A549 (cell line): ENCODE measurements around the gene JPH2. TPM values are rescaled to one million over a fixed set of nuclear protein-coding genes. Genes with fewer than 3 reads are reported as not detected.

ENCODE experiments used
- ATAC-seq, 2 experiments: fragments of 200-7000 bp in 1 of 2; fragments of >200 bp in 1 of 2; cut with Nextera tagmentation in 1 of 2; cut with Tn5 transposase in 1 of 2; 3 replicates each; pipeline versions ENCODE4 v1.8.0 to v1.9.1; 2018 to 2020; ENCODE audit warnings: mild to moderate bottlenecking in 1 of 2, moderate library complexity in 1 of 2
- CTCF ChIA-PET: fragments of 300-600 bp; sonication (Branson Sonifier 250); formaldehyde crosslinking; extraction: SDS; loops from one replicate; lab custom pipeline; 2021; ENCODE audit warnings: antibody characterized with exemption, inconsistent platforms; lab: Yijun Ruan, JAX
- POLR2A ChIA-PET: fragments of 350-600 bp; formaldehyde crosslinking; extraction: SDS; loops from one replicate; lab custom pipeline; 2021; ENCODE audit warnings: antibody characterized with exemption, inconsistent platforms; lab: Yijun Ruan, JAX
- DNase-seq, 2 experiments: peaks; one replicate each; pipeline versions ENCODE4 v3.0.0 to v3.0.0-alpha.2; 2011 to 2016; ENCODE audit warnings: low read depth in 1 of 2, low spot score in 1 of 2
- FAIRE-seq: peaks from 2 replicates; lab custom pipeline; 2011; peaks lifted over from hg19 to GRCh38; lab: Jason Lieb, UNC
- H3K27ac ChIP-seq, 2 experiments: fragments of >200 bp; sonication (Bioruptor Twin); formaldehyde crosslinking; 3 replicates each; pipeline ENCODE4 v1.5.1; 2016 to 2017
- H3K4me1 ChIP-seq: fragments of >200 bp; sonication (Bioruptor Twin); formaldehyde crosslinking; 3 replicates; pipeline ENCODE4 v1.6.1; 2016
- H3K4me2 ChIP-seq: fragments of >200 bp; sonication (Bioruptor Twin); formaldehyde crosslinking; 3 replicates; pipeline ENCODE4 v1.6.1; 2016
- H3K4me3 ChIP-seq: fragments of >200 bp; sonication (Bioruptor Twin); formaldehyde crosslinking; 3 replicates; pipeline ENCODE4 v1.5.1; 2016
- H3K9me3 ChIP-seq: fragments of >200 bp; sonication (Bioruptor Twin); formaldehyde crosslinking; 3 replicates; pipeline ENCODE4 v1.6.1; 2016
- BHLHE40 ChIP-seq: IDR thresholded peaks from 2 replicates; pipeline ENCODE4 v1.6.1; 2012; ENCODE audit warnings: low read depth, low read length, inconsistent platforms
- CBX8 ChIP-seq: fragments of 200-600 bp; sonication (generic); IDR thresholded peaks from 2 replicates; pipeline ENCODE4 v1.6.1; 2016
- E2F6 ChIP-seq: IDR thresholded peaks from 2 replicates; pipeline ENCODE4 v1.6.1; 2012; ENCODE audit warnings: low read depth, borderline replicate concordance
- EP300 ChIP-seq, 2 experiments: fragments of >200 bp; sonication (Bioruptor Twin); formaldehyde crosslinking; IDR thresholded peaks; 2 replicates in 1 of 2; 3 replicates in 1 of 2; pipeline ENCODE4 v1.6.1; 2016 to 2017
- FOSB ChIP-seq: fragments of 250-450 bp; sonication (Bioruptor Pico); IDR thresholded peaks from 2 replicates; pipeline ENCODE4 v1.5.0; 2020; ENCODE audit warnings: mild to moderate bottlenecking, moderate library complexity
- HDAC2 ChIP-seq: fragments of 200-600 bp; sonication (generic); IDR thresholded peaks from 2 replicates; pipeline ENCODE4 v1.6.1; 2016
- KDM1A ChIP-seq: fragments of 200-600 bp; sonication (generic); IDR thresholded peaks from 2 replicates; pipeline ENCODE4 v1.6.1; 2016; ENCODE audit warnings: low read depth, mild to moderate bottlenecking
- KDM5A ChIP-seq: fragments of 200-600 bp; sonication (generic); IDR thresholded peaks from 2 replicates; pipeline ENCODE4 v1.6.1; 2016; ENCODE audit warnings: antibody characterized with exemption, mild to moderate bottlenecking
- MAFK ChIP-seq: fragments of 450-650 bp; IDR thresholded peaks from 2 replicates; pipeline ENCODE4 v1.6.1; 2014; ENCODE audit not compliant: partially characterized antibody
- NPAS2 ChIP-seq: fragments of 250-450 bp; sonication (Bioruptor Pico); IDR thresholded peaks from 2 replicates; pipeline ENCODE4 v1.8.0; 2022; ENCODE audit warnings: mild to moderate bottlenecking, moderate library complexity, borderline replicate concordance
- PHF8 ChIP-seq: fragments of 200-600 bp; sonication (generic); IDR thresholded peaks from 2 replicates; pipeline ENCODE4 v1.6.1; 2016; ENCODE audit warnings: low read depth, mild to moderate bottlenecking, antibody characterized with exemption, moderate library complexity, borderline replicate concordance
- POLR2A ChIP-seq: IDR thresholded peaks from 2 replicates; pipeline ENCODE4 v1.6.1; 2012; ENCODE audit warnings: mild to moderate bottlenecking, low read length
- RAD21 ChIP-seq, 2 experiments: fragments of >200 bp in 1 of 2; sonication (Bioruptor Twin) in 1 of 2; formaldehyde crosslinking in 1 of 2; IDR thresholded peaks in 1 of 2; conservative IDR thresholded peaks in 1 of 2; 2 replicates in 1 of 2; 3 replicates in 1 of 2; pipeline ENCODE4 v1.6.1; 2012 to 2018; ENCODE audit warnings: inconsistent platforms in 1 of 2
- SMC3 ChIP-seq: fragments of >200 bp; sonication (Bioruptor Twin); formaldehyde crosslinking; IDR thresholded peaks from 3 replicates; pipeline ENCODE4 v1.6.1; 2018; ENCODE audit warnings: inconsistent platforms
- SREBF2 ChIP-seq: fragments of 450-650 bp; IDR thresholded peaks from 2 replicates; pipeline ENCODE4 v1.6.1; 2014; ENCODE audit warnings: mild to moderate bottlenecking, moderate library complexity
- ZC3H11A ChIP-seq: fragments of 450-650 bp; IDR thresholded peaks from 2 replicates; pipeline ENCODE4 v1.6.1; 2014; ENCODE audit warnings: antibody characterized with exemption, mild to moderate bottlenecking
- ZSCAN20 ChIP-seq: fragments of 250-450 bp; sonication (Bioruptor Pico); IDR thresholded peaks from 2 replicates; pipeline ENCODE4 v1.8.0; 2022; ENCODE audit warnings: mild to moderate bottlenecking, moderate library complexity
- WGBS: methylation state at CpG from one replicate; pipeline ENCODE4 v1.1.6; 2017; ENCODE audit errors: missing lambda C conversion rate; 5-methylcytosine and 5-hydroxymethylcytosine counted together
- polyA plus RNA-seq, 4 experiments: library from polyadenylated mRNA; depleted of rRNA in 3 of 4; stranded (reverse); fragments of >200 nt; fragmentation: RNase III in 1 of 4; extraction: RNeasy Plus Mini Kit Qiagen cat#74134 plus additional on column Dnase treatment in 1 of 4; gene quantifications; 2 replicates in 3 of 4; 3 replicates in 1 of 4; pipeline ENCODE4 v1.2.3, GENCODE V29; 2011 to 2017
- TF ChIP-seq, protein P1 (sequence below): fragments of 250-450 bp; sonication (Bioruptor Pico); IDR thresholded peaks from 2 replicates; pipeline ENCODE4 v1.5.0; 2020; ENCODE audit warnings: low read depth, mild to moderate bottlenecking, moderate library complexity
- TF ChIP-seq, protein P2 (sequence below): fragments of >200 bp; sonication (Bioruptor Twin); formaldehyde crosslinking; IDR thresholded peaks from 3 replicates; pipeline ENCODE4 v1.5.1; 2016
- TF ChIP-seq, protein P3 (sequence below): fragments of 150-350 bp; IDR thresholded peaks from 2 replicates; pipeline ENCODE4 v1.6.1; 2014; ENCODE audit warnings: low read depth, mild to moderate bottlenecking, low read length

Gene JPH2
- polyA plus RNA-seq, 2 of the 4 experiments (the other 2 are of a cell fraction), result 0.83 to 3.3 TPM

DNA sequence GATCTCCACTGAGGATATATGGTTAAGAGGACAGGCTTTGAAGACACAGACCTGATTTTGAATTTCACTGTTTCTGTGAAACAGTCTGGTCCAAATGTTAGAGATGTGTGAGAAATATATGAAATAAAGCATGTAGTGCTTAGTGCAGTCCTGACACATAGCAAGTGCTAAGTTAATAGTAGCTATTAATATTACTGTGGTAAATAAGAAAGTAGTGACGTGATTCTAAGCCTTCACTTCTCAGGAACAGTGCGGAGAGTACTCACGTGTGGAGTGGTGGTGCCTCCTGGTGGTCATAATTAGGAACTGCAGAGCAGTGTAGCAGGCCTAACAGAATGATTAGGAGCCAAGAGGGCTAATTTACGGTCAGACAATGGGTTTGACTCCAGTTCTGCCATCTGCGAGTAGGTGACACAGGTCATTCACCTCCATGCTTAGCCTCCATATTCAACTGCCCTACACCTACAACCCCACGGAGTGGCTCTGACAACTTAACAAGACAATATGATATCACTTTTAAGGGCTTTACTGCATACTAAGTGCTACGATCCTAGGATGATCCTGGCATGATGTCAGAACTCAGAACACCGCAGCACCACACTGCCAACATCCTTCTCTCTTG, 106.2 kb downstream of the JPH2 start:
- CTCF ChIA-PET, result interaction anchor here (0.6 to 9.2 kb wide), 79 partner anchors 8 to 640 kb away, joined by 3 to 210 read pairs (median 4); partner anchors contain the start of gene SGK2

DNA sequence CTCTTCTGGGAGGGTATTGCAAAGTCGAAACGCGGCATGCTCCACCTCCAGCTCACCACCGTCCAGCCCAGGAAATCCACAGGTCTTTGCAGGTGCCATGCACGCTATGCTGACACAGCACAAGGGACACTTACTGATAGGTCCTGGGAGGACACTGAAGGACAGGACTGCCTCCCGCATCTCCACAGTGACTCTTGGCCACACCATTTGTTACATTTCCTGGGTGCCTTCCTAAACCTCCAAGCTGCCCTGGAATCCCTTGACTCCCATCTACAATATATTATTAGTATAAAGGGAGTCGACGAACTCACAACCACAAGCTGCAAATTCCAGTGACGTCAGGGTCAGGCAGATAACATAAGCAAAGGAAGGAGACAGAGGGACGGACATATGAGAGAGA, 106.9 kb downstream of the JPH2 start:
- no peak overlapping the region; the same call in 2 of the 3 replicates for H3K4me2 ChIP-seq
- H3K27ac ChIP-seq, result no peak overlapping the region
- H3K9me3 ChIP-seq, result no peaks in the 10 kb centered on the region
- POLR2A ChIA-PET, result no interaction called here
- ATAC-seq (no peak), FAIRE-seq (no peak)
- no peak overlapping the region for H3K4me3 ChIP-seq
- H3K4me1 ChIP-seq, result no peaks in the 10 kb centered on the region
- 80% methylated on average over 10 of the region's 10 CpGs for WGBS
- TF ChIP-seq EP300 (IDR thresholded peaks at IDR 0.05) (no peak), KDM1A (no peak), POLR2A (no peak), CBX8 (no peak), ZC3H11A (no peak), SREBF2 (no peak), MAFK (peak; percentile 52), KDM5A (no peak)
- TF ChIP-seq, protein P1, sequence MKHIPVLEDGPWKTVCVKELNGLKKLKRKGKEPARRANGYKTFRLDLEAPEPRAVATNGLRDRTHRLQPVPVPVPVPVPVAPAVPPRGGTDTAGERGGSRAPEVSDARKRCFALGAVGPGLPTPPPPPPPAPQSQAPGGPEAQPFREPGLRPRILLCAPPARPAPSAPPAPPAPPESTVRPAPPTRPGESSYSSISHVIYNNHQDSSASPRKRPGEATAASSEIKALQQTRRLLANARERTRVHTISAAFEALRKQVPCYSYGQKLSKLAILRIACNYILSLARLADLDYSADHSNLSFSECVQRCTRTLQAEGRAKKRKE (CRISPR knock-in tag), result no peak
- TF ChIP-seq, all 56 proteins: peak for 1
- CTCF ChIA-PET, result interaction anchor here (0.6 to 9.2 kb wide), 74 partner anchors 8 to 639 kb away, joined by 3 to 210 read pairs (median 4); partner anchors contain the start of gene SGK2
- DNase-seq, result no peak

More for the DNA sequence above, 106.2 kb downstream of the JPH2 start:
- FAIRE-seq, result no peak
- peak; percentile 77 to 85 for DNase-seq
- peak overlapping the region; percentile 36; the same call in 1 of the 3 replicates for H3K4me2 ChIP-seq
- H3K27ac ChIP-seq, result peak overlapping the region in 1 of 2 experiments; percentile 16; a peak in 1 of 6 replicates
- POLR2A ChIA-PET, result no interaction called here
- ATAC-seq, result peak; percentile 91 to 98
- WGBS, result 21% methylated on average over 8 of the region's 8 CpGs
- no peak overlapping the region for H3K4me3 ChIP-seq
- H3K9me3 ChIP-seq, result no peaks in the 10 kb centered on the region
- TF ChIP-seq FOSB (CRISPR knock-in tag) (no peak), ZSCAN20 (no peak), RAD21 (conservative IDR thresholded peaks at IDR 0.05 in 1 of 2, IDR thresholded peaks at IDR 0.05 in 1 of 2) (peak; percentile 98 to 99), BHLHE40 (0 out of 2 replicates have a peak, but pooled peaks have one; percentile 14), EP300 (IDR thresholded peaks at IDR 0.05) (no peak), HDAC2 (no peak), E2F6 (no peak), SMC3 (peak; percentile 99)
- TF ChIP-seq, protein P1 (CRISPR knock-in tag), result no peak
- TF ChIP-seq, protein P2, sequence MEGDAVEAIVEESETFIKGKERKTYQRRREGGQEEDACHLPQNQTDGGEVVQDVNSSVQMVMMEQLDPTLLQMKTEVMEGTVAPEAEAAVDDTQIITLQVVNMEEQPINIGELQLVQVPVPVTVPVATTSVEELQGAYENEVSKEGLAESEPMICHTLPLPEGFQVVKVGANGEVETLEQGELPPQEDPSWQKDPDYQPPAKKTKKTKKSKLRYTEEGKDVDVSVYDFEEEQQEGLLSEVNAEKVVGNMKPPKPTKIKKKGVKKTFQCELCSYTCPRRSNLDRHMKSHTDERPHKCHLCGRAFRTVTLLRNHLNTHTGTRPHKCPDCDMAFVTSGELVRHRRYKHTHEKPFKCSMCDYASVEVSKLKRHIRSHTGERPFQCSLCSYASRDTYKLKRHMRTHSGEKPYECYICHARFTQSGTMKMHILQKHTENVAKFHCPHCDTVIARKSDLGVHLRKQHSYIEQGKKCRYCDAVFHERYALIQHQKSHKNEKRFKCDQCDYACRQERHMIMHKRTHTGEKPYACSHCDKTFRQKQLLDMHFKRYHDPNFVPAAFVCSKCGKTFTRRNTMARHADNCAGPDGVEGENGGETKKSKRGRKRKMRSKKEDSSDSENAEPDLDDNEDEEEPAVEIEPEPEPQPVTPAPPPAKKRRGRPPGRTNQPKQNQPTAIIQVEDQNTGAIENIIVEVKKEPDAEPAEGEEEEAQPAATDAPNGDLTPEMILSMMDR, result peak; percentile 96
- TF ChIP-seq, all 56 proteins: peak for 4
- no peaks in the 10 kb centered on the region for H3K4me1 ChIP-seq

DNA sequence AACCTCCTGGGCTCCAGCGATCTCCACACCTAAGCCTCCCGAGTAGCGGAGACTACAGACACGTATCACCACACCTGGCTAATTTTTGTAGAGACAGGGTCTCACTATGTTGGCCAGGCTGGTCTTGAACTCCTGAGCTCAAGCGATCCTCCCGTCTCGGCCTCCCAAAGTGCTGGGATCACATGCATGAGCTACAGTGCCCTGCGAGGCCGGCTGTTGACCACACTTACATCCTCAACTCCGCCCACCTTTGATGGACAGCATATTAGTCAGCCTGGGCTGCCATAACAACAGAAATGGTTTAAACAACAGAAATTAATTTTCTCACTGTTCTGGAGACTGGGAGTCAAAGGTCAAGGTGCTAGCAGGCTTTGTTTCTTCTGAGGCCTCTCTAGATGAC, 107.7 kb downstream of the JPH2 start:
- 87% methylated on average over 10 of the region's 10 CpGs for WGBS
- no peaks in the 10 kb centered on the region for H3K9me3 ChIP-seq
- ChIA-PET POLR2A (no interaction called here), CTCF (interaction anchor here (0.6 to 9.2 kb wide), 8 partner anchors 22 to 541 kb away, joined by 3 to 210 read pairs (median 4); no protein-coding TSS in a partner anchor)
- no peak for ATAC-seq
- H3K4me1 ChIP-seq, result peaks cover 6% of the 10 kb centered on the region; the same call in 2 of the 3 replicates
- no peak overlapping the region for H3K4me3 ChIP-seq
- no peak for DNase-seq
- TF ChIP-seq SREBF2 (no peak), PHF8 (no peak), NPAS2 (CRISPR knock-in tag) (no peak), RAD21 (conservative IDR thresholded peaks at IDR 0.05 in 1 of 2, IDR thresholded peaks at IDR 0.05 in 1 of 2) (no peak), HDAC2 (no peak)
- TF ChIP-seq, protein P3, sequence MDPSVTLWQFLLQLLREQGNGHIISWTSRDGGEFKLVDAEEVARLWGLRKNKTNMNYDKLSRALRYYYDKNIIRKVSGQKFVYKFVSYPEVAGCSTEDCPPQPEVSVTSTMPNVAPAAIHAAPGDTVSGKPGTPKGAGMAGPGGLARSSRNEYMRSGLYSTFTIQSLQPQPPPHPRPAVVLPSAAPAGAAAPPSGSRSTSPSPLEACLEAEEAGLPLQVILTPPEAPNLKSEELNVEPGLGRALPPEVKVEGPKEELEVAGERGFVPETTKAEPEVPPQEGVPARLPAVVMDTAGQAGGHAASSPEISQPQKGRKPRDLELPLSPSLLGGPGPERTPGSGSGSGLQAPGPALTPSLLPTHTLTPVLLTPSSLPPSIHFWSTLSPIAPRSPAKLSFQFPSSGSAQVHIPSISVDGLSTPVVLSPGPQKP, result no peak
- no peak for FAIRE-seq
- H3K4me2 ChIP-seq, result no peak overlapping the region
- no peak overlapping the region for H3K27ac ChIP-seq
